ENCODE results near the gene EXO5. TPM values are rescaled to one million over a fixed set of nuclear protein-coding genes. Genes with fewer than 3 reads are reported as not detected.
A peak's percentile ranks its signal among the peaks of the same experiment; 100 is the strongest.
"Not testable (repeated sequence)": the region's sequence is repeated elsewhere in the genome, so short reads cannot be mapped to it uniquely, and the experiment has no call there.

The EXO5 gene, protein sequence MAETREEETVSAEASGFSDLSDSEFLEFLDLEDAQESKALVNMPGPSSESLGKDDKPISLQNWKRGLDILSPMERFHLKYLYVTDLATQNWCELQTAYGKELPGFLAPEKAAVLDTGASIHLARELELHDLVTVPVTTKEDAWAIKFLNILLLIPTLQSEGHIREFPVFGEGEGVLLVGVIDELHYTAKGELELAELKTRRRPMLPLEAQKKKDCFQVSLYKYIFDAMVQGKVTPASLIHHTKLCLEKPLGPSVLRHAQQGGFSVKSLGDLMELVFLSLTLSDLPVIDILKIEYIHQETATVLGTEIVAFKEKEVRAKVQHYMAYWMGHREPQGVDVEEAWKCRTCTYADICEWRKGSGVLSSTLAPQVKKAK
- total RNA-seq (2014; rRNA removed; shearing (Covaris generic); ENCODE audit: low replicate concordance): 5.2 TPM in 2 replicates

DNA sequence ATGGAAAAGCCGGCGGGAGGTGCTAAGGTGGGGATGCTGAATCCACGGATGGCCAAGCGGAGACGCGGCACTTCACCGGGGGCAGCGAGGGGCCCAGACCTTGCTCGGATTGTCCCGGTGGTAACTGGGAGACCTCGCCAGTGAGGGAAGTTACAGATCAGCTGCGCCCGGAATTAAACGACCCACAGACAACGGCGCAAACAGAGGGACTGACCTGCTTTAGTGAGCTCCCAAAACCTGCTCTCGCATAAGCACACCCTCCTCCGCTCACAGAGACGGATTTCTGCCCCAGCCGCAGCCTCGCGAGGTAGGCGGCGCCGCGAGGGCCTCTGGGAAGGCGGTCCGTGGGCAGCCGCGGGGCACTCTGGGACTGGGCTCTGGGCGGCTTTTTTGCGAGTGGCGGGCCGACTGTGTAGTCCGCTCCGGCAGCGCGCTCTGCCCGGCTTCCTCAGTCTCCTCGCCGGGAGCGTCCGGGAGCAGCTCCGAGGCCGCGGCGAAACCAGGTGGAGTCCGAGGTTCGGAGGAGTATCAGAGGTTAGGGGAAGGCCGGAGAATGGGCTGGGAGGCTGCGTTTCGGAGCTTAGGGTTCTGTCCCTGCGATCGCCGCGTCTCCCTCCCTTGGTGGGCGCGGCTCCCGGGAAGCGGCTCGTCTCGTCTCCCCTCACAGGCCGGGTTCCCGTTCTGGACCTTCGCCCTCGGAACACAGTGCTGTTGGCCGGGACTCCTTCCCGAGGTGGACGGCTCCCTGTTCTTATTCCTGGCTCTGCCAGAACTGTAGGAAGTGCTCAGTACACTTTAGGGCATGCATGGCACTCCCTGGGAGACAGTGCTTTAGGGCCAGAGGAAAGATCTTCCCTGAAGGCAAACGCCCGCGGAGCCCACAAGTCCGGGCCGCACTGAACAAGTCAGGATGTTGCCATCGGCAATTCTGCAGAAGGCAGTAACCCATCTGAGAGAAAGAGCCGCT, at the start of gene EXO5:
Gene EXO5, plus strand, starts transcription at position 393 of the 967 bp plus-strand sequence. CDS start 5,778 bp downstream, outside the sequence.
- H3K27me3 ChIP-seq: no peaks in the 10 kb centered on the region
- H3K9me3 ChIP-seq: peaks cover 36% of the 10 kb centered on the region
- peak within 1 kb of the TSS; percentile 58 for H3K4me3 ChIP-seq
- peak; percentile 83 for DNase-seq
- H3K36me3 ChIP-seq: peaks cover 15% of the 10 kb centered on the region

DNA sequence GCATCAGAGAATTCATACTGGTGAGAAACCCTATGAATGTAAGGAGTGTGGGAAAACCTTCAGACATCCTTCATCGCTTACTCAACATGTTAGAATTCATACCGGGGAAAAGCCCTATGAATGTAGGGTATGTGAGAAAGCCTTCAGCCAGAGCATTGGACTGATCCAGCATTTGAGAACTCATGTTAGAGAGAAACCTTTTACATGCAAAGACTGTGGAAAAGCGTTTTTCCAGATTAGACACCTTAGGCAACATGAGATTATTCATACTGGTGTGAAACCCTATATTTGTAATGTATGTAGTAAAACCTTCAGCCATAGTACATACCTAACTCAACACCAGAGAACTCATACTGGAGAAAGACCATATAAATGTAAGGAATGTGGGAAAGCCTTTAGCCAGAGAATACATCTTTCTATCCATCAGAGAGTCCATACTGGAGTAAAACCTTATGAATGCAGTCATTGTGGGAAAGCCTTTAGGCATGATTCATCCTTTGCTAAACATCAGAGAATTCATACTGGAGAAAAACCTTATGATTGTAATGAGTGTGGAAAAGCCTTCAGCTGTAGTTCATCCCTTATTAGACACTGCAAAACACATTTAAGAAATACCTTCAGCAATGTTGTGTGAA, 45.5 kb upstream of the EXO5 start:
- peaks cover 76% of the 10 kb centered on the region for H3K9me3 ChIP-seq
- H3K36me3 ChIP-seq: peaks cover 82% of the 10 kb centered on the region
- no peak for DNase-seq
- no peaks in the 10 kb centered on the region for H3K27me3 ChIP-seq
- H3K4me3 ChIP-seq: no peak overlapping the region

DNA sequence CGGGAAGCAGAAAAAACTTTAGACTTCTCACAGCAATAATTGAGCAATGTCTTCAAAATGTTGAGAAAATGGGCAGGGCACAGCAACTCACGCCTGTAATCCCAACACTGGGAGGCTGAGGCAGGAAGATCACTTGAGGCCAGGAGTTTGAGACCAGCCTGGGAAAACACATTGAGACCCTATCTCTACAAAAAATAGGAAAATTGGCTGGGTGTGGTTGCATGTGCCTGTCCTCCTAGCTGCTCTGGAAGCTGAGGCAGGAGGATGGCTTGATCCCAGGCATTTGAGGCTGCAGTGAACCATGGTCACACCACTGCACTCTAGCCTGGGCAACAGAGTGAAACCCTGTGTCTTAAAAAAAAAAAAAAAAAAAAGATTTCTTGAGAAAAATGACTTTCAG, 39.2 kb upstream of the EXO5 start:
- DNase-seq: no peak
- H3K36me3 ChIP-seq: peaks cover 44% of the 10 kb centered on the region

DNA sequence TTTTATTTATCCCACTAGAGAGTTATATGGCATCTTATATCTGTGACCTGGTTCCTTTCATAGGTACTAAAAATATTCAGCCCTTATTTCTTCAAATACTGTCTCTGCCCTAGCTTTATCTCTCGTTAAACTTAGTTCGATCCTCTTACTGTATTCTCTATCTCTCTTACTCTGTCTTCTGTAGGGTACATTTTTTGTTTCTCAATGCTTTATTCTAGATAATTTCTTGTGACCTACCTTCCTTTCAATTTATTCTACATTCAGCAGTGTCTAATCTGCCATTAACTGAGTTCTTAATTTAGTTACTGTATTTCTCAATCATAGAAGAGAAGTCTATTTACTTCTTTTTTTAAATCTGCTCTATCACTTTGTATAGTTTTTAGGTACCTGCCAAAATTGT, 33.3 kb upstream of the EXO5 start:
- no peaks in the 10 kb centered on the region for H3K27me3 ChIP-seq
- no peak overlapping the region for H3K4me3 ChIP-seq
- no peak for DNase-seq
- H3K9me3 ChIP-seq: peaks cover 25% of the 10 kb centered on the region
- no peaks in the 10 kb centered on the region for H3K36me3 ChIP-seq

More for the DNA sequence above, 39.2 kb upstream of the EXO5 start:
- H3K4me3 ChIP-seq: no peak overlapping the region
- no peaks in the 10 kb centered on the region for H3K27me3 ChIP-seq
- peaks cover 42% of the 10 kb centered on the region for H3K9me3 ChIP-seq

DNA sequence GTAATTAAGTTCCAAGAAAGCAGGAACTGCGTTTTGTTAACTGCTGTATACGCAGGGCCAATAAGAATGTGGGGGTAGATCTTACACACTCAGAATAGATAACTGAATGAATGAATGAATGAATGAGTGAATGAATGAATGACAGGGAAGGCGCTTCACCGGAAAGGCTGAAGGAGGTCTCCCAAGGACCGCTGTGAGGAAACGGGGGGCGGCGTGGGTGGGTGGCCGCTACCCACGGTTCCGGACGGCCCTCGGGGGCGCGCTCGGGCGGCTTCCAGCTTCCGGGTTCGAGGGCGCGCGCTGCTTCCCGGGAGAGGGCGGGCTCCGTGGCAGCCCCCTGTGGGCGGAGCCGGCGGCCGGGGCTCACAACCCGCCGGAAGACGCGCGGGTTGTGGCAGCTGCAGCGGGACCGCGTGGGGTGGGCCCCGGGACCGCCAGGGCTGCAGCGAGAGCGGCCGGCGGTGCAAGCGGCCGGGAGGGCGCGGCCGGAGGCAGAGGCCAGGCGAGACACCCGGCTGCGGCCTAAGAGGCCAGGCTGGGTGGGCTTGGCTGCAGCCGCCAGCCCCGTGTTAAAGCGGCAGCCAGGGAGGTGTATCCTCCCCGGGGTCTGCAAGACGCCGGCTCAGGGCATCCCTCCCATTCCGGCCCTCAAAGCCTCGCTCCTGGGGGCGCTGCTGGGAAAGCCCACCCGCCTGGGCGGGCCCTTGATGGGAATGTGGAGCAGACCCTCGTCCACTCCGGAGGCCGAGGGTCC, 31.5 kb upstream of the EXO5 start, which contains the start of gene ZFP69:
Gene ZFP69, plus strand, starts transcription at position 367 of the 754 bp plus-strand sequence. CDS start 2,072 bp downstream, outside the sequence.
- peaks cover 23% of the 10 kb centered on the region for H3K9me3 ChIP-seq
- peak; percentile 71 for DNase-seq
- peak within 1 kb of the TSS; percentile 65 for H3K4me3 ChIP-seq
- no peaks in the 10 kb centered on the region for H3K27me3 ChIP-seq
- H3K36me3 ChIP-seq: no peaks in the 10 kb centered on the region; the same call in 1 of the 2 replicates

DNA sequence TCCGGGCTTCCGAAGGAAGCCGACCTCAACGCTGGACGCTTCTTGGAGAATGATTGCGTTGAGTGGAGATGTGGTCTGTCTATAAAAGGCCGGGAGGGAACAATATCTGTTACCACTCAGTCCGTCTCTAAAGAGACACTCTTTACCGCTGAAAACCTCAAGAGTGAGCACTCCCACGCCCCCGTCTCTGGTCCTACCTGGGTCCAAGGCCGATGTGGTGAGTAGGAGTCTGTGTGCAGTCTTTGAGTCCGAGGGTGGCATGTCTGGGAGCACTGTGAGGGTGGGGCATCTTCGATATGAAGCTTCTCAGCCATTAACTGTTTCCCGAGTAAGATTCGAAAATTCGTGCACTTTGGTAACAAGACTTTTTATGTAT, 30.9 kb upstream of the EXO5 start:
- DNase-seq: peak; percentile 4
- H3K9me3 ChIP-seq: peaks cover 23% of the 10 kb centered on the region
- peak overlapping the region; percentile 65 for H3K4me3 ChIP-seq
- H3K27me3 ChIP-seq: no peaks in the 10 kb centered on the region
- no peaks in the 10 kb centered on the region; the same call in 1 of the 2 replicates for H3K36me3 ChIP-seq

DNA sequence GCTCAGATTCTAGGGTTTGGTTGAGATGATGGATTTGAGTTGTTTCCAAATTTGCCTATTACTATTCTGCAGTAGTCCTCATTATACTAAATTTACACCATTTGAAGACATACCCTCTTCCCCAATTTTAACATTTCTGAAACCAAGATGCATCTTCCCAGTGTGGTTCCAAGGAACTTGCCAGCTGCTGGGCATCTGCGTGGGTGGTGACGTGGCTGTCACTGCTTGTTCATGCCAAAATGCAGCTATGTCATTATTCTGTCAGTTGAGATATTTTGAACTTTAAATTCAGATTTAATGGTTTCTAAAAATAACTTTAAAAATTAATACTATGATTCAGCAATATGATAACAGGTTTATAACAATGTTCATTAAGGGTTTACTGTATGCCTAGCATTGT, 30.3 kb upstream of the EXO5 start:
- peaks cover 23% of the 10 kb centered on the region for H3K9me3 ChIP-seq
- DNase-seq: peak; percentile 2
- H3K36me3 ChIP-seq: no peaks in the 10 kb centered on the region; the same call in 1 of the 2 replicates
- no peak overlapping the region; the same call in 1 of the 2 replicates for H3K4me3 ChIP-seq
- no peaks in the 10 kb centered on the region for H3K27me3 ChIP-seq

DNA sequence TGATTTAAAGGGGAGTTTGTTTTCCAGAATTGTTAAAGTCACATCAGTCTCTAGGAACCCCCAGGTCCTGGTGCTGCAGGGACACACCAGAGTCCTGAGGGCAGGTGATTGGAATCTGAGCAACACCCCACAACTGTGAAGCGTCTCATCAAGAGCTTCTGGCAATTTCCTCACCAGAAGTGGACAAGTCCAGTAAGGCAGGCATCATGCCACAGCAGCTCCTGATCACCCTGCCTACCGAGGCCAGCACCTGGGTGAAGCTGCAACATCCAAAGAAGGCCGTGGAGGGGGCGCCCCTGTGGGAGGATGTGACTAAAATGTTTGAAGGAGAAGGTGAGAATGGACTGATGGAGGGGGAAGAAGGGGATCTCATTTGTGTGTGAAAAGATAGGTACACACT, 29.4 kb upstream of the EXO5 start:
- Histone ChIP-seq H3K27me3 (no peaks in the 10 kb centered on the region), H3K36me3 (peaks cover 2% of the 10 kb centered on the region; the same call in 1 of the 2 replicates), H3K9me3 (peaks cover 23% of the 10 kb centered on the region), H3K4me3 (no peak overlapping the region)
- DNase-seq: no peak

DNA sequence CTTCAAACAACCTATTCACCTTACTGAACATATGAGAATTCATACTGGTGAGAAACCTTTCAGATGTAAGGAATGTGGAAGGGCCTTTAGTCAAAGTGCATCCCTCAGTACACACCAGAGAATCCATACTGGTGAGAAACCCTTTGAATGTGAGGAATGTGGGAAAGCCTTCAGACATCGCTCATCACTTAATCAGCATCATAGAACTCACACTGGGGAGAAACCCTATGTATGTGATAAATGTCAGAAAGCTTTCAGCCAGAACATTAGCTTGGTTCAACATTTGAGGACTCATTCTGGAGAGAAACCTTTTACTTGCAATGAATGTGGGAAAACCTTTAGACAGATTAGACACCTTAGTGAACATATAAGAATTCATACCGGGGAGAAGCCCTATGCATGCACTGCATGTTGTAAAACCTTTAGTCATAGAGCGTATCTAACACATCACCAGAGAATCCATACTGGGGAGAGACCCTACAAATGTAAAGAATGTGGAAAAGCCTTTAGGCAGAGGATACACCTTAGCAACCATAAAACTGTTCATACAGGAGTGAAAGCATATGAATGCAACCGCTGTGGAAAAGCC, 13.2 kb upstream of the EXO5 start:
- H3K9me3 ChIP-seq: peaks cover 37% of the 10 kb centered on the region
- no peak for DNase-seq
- H3K36me3 ChIP-seq: peaks cover 49% of the 10 kb centered on the region
- no peak overlapping the region for H3K4me3 ChIP-seq
- H3K27me3 ChIP-seq: no peaks in the 10 kb centered on the region

DNA sequence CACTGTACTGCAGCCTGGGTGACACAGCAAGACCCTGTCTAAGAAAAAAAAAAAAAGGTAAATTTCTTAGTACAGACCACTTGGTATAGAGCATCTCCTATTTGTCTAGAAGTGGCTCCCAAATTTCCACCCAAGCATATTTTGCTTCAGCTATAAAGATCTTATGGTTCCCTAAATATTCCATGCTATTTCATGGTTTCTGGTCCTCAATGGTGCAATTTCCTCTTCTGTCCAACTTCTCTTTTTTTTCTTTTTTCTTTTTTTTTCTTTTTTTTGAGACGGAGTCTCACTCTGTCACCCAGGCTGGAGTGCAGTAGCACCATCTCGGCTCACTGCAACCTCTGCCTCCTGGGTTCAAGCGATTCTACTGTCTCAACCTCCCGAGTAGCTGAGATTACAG, 5.9 kb upstream of the EXO5 start:
- DNase-seq, H3K27me3 ChIP-seq, H3K36me3 ChIP-seq, H3K4me3 ChIP-seq: not testable (repeated sequence)
- peaks cover 23% of the 10 kb centered on the region for H3K9me3 ChIP-seq

DNA sequence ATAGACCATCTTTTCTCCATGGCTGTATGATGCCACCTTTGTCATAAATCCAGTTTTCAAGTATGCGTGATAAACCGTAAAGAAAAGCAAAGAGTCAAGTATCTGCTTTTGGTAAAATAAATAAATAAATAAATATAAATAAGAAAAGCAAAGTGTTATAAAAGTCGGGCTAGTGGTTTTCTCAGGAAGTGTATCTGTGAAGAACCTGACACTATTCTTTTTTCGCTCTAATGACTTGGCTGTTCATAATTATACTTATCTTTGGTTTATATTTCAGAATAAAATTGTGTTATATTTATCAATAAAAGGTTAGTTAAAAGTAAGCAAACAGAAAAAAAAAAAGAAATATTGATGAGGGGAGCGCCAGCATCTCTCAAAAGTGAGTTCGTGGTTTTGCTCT, 594 bp upstream of the EXO5 start:
- Histone ChIP-seq H3K9me3 (peaks cover 34% of the 10 kb centered on the region), H3K36me3 (peaks cover 15% of the 10 kb centered on the region), H3K4me3 (peak overlapping the region; percentile 58), H3K27me3 (no peaks in the 10 kb centered on the region)
- DNase-seq: no peak

DNA sequence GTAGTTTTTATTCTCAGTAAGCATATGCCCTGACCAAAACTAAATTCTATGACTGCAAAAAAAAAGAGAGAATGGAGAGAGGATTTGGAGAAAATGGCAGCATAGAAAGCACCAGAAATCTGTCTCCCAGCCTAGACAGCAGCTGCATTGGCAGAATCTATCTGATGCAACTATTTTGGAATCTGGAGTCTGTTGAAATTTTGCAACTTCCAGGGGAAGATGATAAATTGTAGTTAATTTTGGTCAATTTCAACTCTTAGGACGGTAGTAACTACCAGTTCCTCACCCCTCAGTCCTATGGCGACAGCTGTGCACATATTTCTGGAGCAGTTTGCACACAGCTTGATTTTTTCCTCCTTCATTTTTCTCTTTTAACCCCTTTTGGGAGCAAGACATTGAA, 10.9 kb downstream of the EXO5 start:
- Histone ChIP-seq H3K4me3 (no peak overlapping the region), H3K9me3 (peaks cover 23% of the 10 kb centered on the region), H3K27me3 (no peaks in the 10 kb centered on the region), H3K36me3 (peaks cover 16% of the 10 kb centered on the region)
- no peak for DNase-seq

DNA sequence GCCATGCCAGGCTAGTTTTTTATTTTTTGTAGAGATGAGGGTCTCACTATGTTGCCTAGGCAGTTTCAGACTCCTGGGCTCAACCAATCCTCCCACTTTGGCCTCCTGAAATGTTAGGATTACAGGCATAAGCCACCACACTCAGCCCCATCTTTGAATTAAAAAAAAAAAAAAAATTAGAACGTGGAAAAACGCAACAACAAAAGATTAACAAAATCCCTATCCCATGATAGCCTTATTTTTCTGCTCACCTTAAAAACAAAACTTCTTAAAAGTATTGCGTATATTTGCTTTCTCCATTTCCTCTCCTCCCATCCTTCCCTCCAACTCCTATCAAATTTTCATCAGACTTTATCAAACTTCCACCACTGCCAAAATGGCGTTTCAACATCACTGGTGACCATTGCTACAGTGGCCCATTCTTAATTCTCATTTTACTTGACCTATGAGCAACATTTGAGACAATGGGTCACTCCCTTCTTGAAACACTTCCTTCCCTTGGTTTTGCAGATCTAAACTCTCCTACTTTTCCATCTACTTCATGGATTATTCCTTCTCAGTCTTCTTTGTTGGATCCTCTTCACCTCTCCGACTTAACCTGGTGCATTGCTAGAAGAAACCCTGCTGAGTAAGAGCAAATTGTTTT, 22.3 kb downstream of the EXO5 start:
- Histone ChIP-seq H3K27me3 (no peaks in the 10 kb centered on the region), H3K36me3 (peaks cover 4% of the 10 kb centered on the region), H3K9me3 (peaks cover 3% of the 10 kb centered on the region), H3K4me3 (peak overlapping the region; percentile 74)
- DNase-seq: no peak

DNA sequence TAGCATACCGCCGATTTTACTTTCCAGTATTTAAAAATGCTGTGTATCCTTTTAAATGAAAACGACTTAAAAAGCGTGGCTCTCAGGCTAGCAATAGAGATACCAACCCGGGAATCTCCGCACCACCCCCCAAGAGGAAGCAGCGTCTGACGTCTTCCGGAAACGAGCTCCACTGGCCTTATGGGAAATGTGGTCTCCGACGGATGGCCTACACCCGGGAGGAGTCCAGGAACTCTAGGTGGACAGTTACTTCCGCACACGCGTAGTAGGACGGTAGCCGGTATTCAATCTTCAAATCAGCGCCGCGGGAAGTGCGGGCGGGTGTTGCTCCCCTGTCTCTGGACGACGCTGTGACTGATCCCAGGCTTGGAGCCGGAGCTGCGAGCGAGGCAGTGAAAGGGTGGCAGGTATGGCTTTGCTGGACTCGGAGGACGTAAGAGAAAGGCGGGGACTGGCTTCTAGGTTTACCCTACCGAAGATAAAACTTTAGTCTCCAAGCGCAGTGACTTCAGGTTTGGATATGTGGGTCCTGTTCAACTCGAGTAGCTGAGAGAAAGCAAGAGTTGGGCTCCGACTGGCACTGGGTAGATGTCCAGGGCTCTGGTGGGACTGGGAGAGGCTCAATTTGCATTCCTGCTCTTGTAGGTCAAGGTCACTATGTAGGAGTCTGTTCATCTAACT, 23.0 kb downstream of the EXO5 start, which contains the start of gene ZNF684:
Gene ZNF684, plus strand, starts transcription at position 257 of the 681 bp plus-strand sequence. CDS start 1,530 bp downstream, outside the sequence.
- Histone ChIP-seq H3K4me3 (peak within 1 kb of the TSS; percentile 74), H3K9me3 (no peaks in the 10 kb centered on the region; the same call in 1 of the 2 replicates), H3K36me3 (peaks cover 5% of the 10 kb centered on the region), H3K27me3 (no peaks in the 10 kb centered on the region)
- peak; percentile 95 for DNase-seq

DNA sequence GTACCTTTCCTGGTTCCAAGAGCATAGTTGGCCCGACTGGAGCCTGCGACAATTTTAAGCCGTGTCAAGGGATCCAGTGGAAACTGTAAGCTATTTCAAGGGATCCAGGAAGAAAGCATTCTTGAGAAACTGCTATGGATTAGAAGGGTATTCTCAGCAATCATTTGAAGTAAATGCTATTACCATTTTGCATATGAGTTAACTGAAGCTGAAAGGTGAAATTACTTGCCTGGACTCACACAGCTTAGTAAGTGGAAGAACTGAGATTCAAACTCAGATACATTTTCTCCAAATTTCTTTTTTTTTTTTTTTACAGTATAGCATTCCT, 23.5 kb downstream of the EXO5 start:
- H3K9me3 ChIP-seq: no peaks in the 10 kb centered on the region
- no peaks in the 10 kb centered on the region for H3K27me3 ChIP-seq
- peaks cover 7% of the 10 kb centered on the region for H3K36me3 ChIP-seq
- peak overlapping the region; percentile 74 for H3K4me3 ChIP-seq
- no peak for DNase-seq
